Aorta (tissue), 5 donors: Measurements from ENCODE around the gene SCAPER. TPM values are rescaled to one million over a fixed set of nuclear protein-coding genes. Genes with fewer than 3 reads are reported as not detected.

ENCODE experiments used
- ATAC-seq: fragments of 200-7000 bp; cut with Tn5 transposase; one replicate; pipeline ENCODE4 v1.9.1; 2022; ENCODE audit warnings: moderate library complexity; ENCODE audit not compliant: low FRiP score
- DNase-seq, 2 donors: peaks; one replicate each; pipeline ENCODE4 v3.0.0-alpha.2; 2020
- H3K27ac ChIP-seq, 2 donors: one replicate each; pipeline ENCODE4 v1.5.1; 2013; ENCODE audit warnings: low read length in 2 of 2, mild to moderate bottlenecking in 2 of 2, moderate library complexity in 2 of 2, control low read depth in 1 of 2, inconsistent platforms in 1 of 2, low read depth in 1 of 2
- H3K27me3 ChIP-seq, 2 donors: one replicate each; pipeline ENCODE4 v1.6.1; 2013; ENCODE audit warnings: control low read depth in 1 of 2, low read length in 1 of 2, mild to moderate bottlenecking in 1 of 2, moderate library complexity in 1 of 2; ENCODE audit not compliant: insufficient read depth in 2 of 2, control insufficient read depth in 1 of 2
- H3K36me3 ChIP-seq, 2 donors: one replicate each; pipeline ENCODE4 v1.6.1; 2013; ENCODE audit warnings: control low read depth in 1 of 2, low read length in 1 of 2, mild to moderate bottlenecking in 1 of 2; ENCODE audit not compliant: insufficient read depth in 2 of 2, control insufficient read depth in 1 of 2
- H3K4me1 ChIP-seq, 2 donors: one replicate each; pipeline ENCODE4 v1.6.1; 2013; ENCODE audit warnings: low read length in 2 of 2, control low read depth in 1 of 2, mild to moderate bottlenecking in 1 of 2, moderate library complexity in 1 of 2; ENCODE audit not compliant: insufficient read depth in 2 of 2, control insufficient read depth in 1 of 2
- H3K4me3 ChIP-seq, 2 donors: one replicate each; pipeline ENCODE4 v1.5.1; 2013; ENCODE audit warnings: low read length in 2 of 2, control low read depth in 1 of 2, mild to moderate bottlenecking in 1 of 2
- H3K9me3 ChIP-seq: one replicate; pipeline ENCODE4 v1.6.1; 2013; ENCODE audit warnings: mild to moderate bottlenecking, low read length; ENCODE audit not compliant: control insufficient read depth
- WGBS, 2 donors: extraction: QIAGEN DNeasy Blood & Tissue Kit; methylation state at CpG; one replicate each; pipeline ENCODE4 v1.1.7; 2013; 5-methylcytosine and 5-hydroxymethylcytosine counted together
- intact Hi-C, 2 donors: fragments of 100-400 bp; cut with DNase I; formaldehyde crosslinking; loops; one replicate each; pipeline versions ENCODE4 v1.14.2 to v1.15.0; 2022
- polyA plus RNA-seq, 2 donors: library from polyadenylated mRNA; stranded (reverse); fragments of 200-250 nt; gene quantifications; one replicate each; pipeline ENCODE4 v1.2.3, GENCODE V29; 2013
- total RNA-seq, 2 donors: library from RNA; stranded (reverse); fragmentation: NEBNext Ultra II Directional; extraction: Animal tissue kit (Norgen Biotek cat#: 25700); gene quantifications; one replicate each; pipeline ENCODE4 v1.2.1, GENCODE V29; 2021
- donor health status: healthy with polysubstance abuse.
- donor health status: Bipolar disorder and iron deficiency.
- donor health status: DM: no; HTN: no; CAD: no.
- donor health status: DM: no; HTN: no; CAD: no.
- donor health status: DM: yes; HTN: yes; CAD: no.

SCAPER gene
- total and polyA plus RNA-seq, 4 donors = 11.9 to 44.3 (median 25.6) TPM

DNA sequence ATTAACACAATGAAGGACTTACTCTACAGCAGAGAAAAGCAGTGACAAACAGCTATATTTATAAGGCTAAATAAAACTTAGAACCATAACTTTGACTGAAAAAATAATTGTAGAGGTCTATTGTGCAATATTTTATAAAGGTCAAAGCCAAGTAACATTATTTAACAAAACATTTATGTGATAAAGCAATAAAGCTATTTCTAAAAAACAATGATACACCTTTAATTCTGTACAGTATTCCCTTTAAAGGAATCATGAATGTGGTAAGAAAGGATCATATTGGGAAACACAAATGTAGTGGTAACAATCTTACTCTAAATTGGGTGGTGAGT is 332.2 kb downstream of the SCAPER start:
- DNase-seq (no peak), ATAC-seq (no peak)
- Histone ChIP-seq H3K27me3 (no peaks in the 10 kb centered on the region), H3K4me1 (peaks cover 6 to 8% of the 10 kb centered on the region in 2 donors), H3K36me3 (no peaks in the 10 kb centered on the region), H3K4me3 (no peak overlapping the region), H3K9me3 (no peaks in the 10 kb centered on the region), H3K27ac (no peak overlapping the region)
- intact Hi-C loops = no loop called here

DNA sequence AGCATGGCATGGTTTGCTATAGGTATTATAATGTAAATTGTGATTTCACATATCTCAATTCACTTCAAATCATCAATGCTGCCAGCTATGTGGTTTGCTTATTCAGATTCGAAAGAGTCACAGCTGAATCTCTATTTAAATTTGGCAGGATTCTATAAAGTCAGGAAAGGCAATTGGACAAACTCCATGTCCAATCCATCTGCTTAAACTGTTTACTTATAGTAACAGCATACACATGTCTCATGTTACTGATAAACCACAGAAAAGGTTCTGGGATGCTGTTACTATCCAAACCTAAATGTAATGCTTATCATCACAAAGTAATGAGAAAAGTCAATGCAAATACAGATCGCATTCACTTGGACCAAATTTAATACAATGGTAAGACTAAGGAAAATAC is 338.9 kb downstream of the SCAPER start:
- DNase-seq (no peak), ATAC-seq (no peak)
- Histone ChIP-seq H3K36me3 (no peaks in the 10 kb centered on the region), H3K4me1 (no peaks in the 10 kb centered on the region), H3K27me3 (no peaks in the 10 kb centered on the region), H3K4me3 (no peak overlapping the region), H3K27ac (no peak overlapping the region), H3K9me3 (no peaks in the 10 kb centered on the region)
- intact Hi-C loops = no loop called here
- WGBS, 2 donors = 75 to 79% methylated on average over 2 of the region's 2 CpGs

DNA sequence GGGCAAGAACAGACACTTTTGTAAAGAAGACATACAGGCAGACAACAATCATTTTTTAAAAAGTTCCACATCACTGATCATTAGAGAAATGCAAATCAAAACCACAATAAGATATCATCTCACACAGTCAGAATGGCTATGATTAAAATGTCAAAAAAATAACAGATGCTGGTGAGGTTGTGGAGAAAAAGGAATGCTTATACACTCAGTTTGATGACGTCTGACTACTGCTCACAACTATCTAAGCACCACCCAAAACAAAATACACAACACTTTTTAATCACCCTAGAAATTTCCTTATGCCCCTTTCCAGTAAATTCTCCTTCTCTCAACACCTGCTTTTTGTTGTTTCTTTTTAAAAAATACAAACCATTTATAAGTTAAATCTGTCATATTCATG is 339.8 kb downstream of the SCAPER start:
- no peaks in the 10 kb centered on the region for H3K4me1 ChIP-seq
- 74 to 75% methylated on average over 1 of the region's 1 CpG for WGBS, 2 donors
- no peak for ATAC-seq
- intact Hi-C loops = no loop called here
- H3K9me3 ChIP-seq = no peaks in the 10 kb centered on the region
- no peak overlapping the region for H3K27ac ChIP-seq
- H3K4me3 ChIP-seq = no peak overlapping the region
- H3K27me3 ChIP-seq = no peaks in the 10 kb centered on the region
- no peaks in the 10 kb centered on the region for H3K36me3 ChIP-seq
- no peak for DNase-seq

DNA sequence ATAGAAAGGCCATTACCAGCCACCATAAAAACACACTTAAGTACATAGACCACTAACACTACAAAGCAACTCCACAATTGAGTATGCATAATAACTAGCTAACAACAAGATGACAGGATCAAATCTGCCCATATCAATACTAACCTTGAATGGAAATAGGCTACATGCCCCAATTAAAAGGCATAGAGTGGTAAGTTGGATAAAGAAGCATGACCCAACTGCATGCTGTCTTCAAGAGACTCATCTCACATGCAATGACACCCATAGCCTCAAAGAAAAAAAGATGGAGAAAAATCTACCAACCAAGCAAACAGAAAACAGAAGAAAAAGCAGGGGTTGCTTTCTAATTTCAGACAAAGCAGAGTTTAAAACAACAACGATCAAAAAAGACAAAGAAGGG is 349.9 kb downstream of the SCAPER start:
- intact Hi-C loops = no loop called here
- H3K27ac ChIP-seq = no peak overlapping the region
- no peaks in the 10 kb centered on the region for H3K27me3 ChIP-seq
- H3K36me3 ChIP-seq = no peaks in the 10 kb centered on the region
- no peaks in the 10 kb centered on the region for H3K4me1 ChIP-seq
- WGBS, 2 donors = 97 to 100% methylated on average over 1 of the region's 1 CpG
- ATAC-seq (no peak), DNase-seq (no peak)
- H3K9me3 ChIP-seq = no peaks in the 10 kb centered on the region
- H3K4me3 ChIP-seq = no peak overlapping the region

DNA sequence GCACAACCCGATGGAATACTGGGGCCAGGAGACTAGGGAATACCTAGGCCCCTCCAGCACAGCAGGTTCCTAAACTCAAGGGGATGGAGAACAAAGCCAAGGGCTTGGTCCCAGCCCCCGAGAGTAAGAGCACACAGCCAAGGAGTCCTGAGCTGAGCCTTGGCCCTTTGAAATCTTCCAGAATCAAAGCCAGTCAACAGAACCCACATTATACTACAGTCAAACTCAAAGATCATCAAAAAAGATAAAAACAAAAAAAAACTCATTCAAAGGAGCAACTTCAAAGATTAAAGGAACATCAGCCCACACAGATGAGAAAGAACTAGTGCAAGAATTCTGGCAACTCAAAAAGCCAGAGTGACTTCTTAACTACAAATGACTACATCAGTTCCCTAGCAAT is 351.6 kb downstream of the SCAPER start:
- ATAC-seq (no peak), DNase-seq (no peak)
- Histone ChIP-seq H3K36me3 (no peaks in the 10 kb centered on the region), H3K4me1 (no peaks in the 10 kb centered on the region), H3K27me3 (no peaks in the 10 kb centered on the region), H3K4me3 (no peak overlapping the region), H3K9me3 (no peaks in the 10 kb centered on the region), H3K27ac (no peak overlapping the region)
- intact Hi-C loops = no loop called here
- WGBS, 2 donors = 80 to 88% methylated on average over 2 of the region's 2 CpGs

DNA sequence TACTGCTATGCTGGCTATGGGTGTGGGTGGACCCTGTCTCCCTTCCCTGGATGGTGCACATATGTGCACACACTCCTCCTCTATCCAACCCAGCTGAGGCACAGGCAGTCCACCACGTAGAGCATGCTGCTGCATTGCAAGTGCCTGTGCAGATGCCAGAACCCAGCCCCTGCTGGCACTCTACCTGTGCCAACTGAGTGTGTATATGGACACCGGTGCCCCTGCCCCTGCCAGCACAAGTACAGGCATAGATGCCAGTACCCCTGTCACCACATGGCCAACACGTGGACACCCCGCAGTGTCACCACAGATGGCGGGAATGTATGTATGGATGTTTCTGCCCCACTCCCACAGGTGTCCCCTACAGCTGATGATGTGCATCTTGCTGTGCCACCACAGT is 352.0 kb downstream of the SCAPER start:
- intact Hi-C loops = no loop called here
- ATAC-seq (no peak), DNase-seq (no peak)
- Histone ChIP-seq H3K4me1 (no peaks in the 10 kb centered on the region), H3K27ac (no peak overlapping the region), H3K9me3 (no peaks in the 10 kb centered on the region), H3K27me3 (no peaks in the 10 kb centered on the region), H3K4me3 (no peak overlapping the region), H3K36me3 (no peaks in the 10 kb centered on the region)
- WGBS, 2 donors = 76 to 80% methylated on average over 5 of the region's 5 CpGs

DNA sequence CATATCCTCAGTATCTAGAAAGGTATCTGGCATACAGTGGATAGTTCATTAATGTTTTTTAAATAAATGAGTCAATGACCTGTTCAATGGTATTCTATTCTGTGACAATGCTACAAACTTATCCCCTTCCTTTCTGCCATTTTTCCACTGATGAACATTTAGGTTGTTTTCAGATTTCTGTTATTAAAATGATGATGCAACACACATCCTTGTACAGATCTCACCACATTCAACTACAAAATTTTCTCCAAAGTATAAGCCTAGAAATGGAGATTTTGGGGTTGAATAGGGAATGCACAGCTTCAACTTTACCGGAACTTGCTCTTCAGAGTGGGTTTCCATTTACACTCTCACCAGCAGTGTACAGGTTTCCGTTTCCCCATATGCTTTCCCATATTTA is 358.3 kb downstream of the SCAPER start:
- DNase-seq (no peak), ATAC-seq (no peak)
- intact Hi-C loops = no loop called here
- no peaks in the 10 kb centered on the region for H3K4me1 ChIP-seq
- H3K9me3 ChIP-seq = no peaks in the 10 kb centered on the region
- H3K27ac ChIP-seq = no peak overlapping the region
- no peaks in the 10 kb centered on the region for H3K27me3 ChIP-seq
- no peak overlapping the region for H3K4me3 ChIP-seq
- no peaks in the 10 kb centered on the region for H3K36me3 ChIP-seq
- 93 to 97% methylated on average over 2 of the region's 2 CpGs for WGBS, 2 donors

DNA sequence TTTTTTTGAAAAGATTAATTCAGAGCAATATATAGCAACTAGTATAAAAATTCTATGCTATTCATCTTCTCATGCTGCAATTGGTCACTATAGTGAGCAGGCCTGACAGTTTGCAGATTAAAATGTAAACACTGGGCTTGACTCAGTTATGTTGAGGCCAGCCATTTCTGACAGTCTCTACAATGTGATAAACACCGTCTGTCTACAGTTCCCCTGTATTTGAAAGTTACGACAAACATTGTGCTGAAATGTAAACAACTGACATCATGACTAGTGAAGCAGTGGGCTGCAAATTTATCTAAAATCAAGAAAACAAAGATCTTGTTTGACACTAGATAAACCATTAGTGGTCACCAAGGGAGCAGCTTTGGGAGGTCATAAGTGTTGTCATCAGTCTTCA is 371.1 kb downstream of the SCAPER start:
- H3K27ac ChIP-seq = no peak overlapping the region
- H3K36me3 ChIP-seq = no peaks in the 10 kb centered on the region
- H3K27me3 ChIP-seq = no peaks in the 10 kb centered on the region
- no peaks in the 10 kb centered on the region for H3K4me1 ChIP-seq
- intact Hi-C loops = no loop called here
- no peaks in the 10 kb centered on the region for H3K9me3 ChIP-seq
- WGBS, 2 donors = 51 to 68% methylated on average over 2 of the region's 2 CpGs
- no peak overlapping the region for H3K4me3 ChIP-seq
- no peak for ATAC-seq
- no peak for DNase-seq

DNA sequence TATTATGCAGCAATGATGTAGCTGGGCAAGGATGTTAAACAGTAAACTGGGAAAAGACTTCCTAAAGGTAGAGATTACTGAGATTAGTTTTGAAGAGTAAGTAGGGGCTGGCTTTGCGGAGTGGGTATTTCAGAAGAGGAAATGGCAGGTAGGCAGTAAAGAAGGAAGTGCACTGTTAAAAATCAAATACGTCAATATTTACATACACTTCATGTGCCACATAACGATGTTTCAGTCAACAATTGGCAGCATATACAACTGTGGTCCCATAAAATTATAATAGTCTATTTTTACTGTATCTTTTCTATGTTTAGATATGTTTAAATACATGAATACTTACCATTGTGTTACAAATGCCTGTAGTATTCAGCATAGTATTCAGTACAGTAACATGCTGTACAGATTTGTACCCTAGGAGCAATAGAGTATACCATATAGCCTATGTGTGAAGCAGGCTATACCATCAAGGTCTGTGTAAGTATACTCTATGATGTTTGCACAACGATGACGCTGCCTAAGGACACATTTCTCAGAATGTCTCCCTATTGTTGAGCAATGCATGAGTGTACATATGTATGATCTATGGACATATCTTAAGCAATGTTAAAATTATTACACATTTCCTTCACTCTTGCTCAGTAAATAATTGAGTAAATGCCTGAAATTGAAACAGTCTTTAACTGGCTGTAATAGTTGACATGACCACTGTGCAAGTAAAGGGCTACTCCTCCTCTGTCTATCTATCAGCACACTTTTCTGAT is 371.9 kb downstream of the SCAPER start:
- DNase-seq (no peak), ATAC-seq (no peak)
- 87 to 89% methylated on average over 5 of the region's 5 CpGs for WGBS, 2 donors
- intact Hi-C loops = no loop called here
- no peaks in the 10 kb centered on the region for H3K27me3 ChIP-seq
- no peaks in the 10 kb centered on the region for H3K9me3 ChIP-seq
- no peak overlapping the region for H3K27ac ChIP-seq
- H3K4me1 ChIP-seq = no peaks in the 10 kb centered on the region
- H3K4me3 ChIP-seq = no peak overlapping the region
- H3K36me3 ChIP-seq = no peaks in the 10 kb centered on the region
